ENCODE data around the gene SLC25A28.

GRCh38 chr10:99612167-99612831 lies 7.9 kb downstream of the SLC25A28 start:
- TF ChIP-seq CTCF (IDR thresholded peaks at IDR 0.05) (peak; percentile 48 to 79 (median 74)), POLR2A (IDR thresholded peaks at IDR 0.05) (no peak)

Data from testis (tissue), 2 donors.